ENCODE results near the gene STXBP5. TPM values are rescaled to one million over a fixed set of nuclear protein-coding genes. Genes with fewer than 3 reads are reported as not detected.

STXBP5 gene
- total and polyA plus RNA-seq, 2 donors (not counting 1 experiment from before 2014, with no cell fraction given) = 4.6 to 24.1 TPM

DNA sequence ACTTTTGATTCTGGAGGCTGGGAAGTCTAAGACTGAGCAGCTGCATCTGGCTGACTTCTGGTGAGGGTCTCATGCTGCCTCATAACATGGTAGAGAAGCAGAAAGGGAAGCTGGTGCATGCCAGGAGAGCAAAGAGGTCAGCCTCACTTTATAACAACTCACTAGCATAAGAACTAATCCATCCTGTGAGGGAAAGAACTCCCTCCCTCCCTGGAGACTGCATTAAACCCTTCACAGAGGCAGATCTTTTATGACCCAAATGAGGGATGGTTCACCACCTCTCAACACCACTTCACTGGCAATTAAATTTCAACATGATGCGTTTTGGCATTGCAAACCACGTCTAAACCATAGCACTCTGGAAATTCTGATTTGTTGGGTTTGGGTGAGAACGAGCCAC lies 33.9 kb downstream of the STXBP5 start:
- Histone ChIP-seq H3K9ac (ENCODE audit: low read length) (no peak overlapping the region), H3K27me3 (replicated peaks in 1 of 4; ENCODE audit: control extremely low read depth in 1 of 4, control insufficient read depth in 3 of 4, insufficient read depth in 4 of 4, low read length in 3 of 4) (no peaks in the 10 kb centered on the region), H2AFZ (ENCODE audit: insufficient read depth, low read depth, low read length, poor library complexity, severe bottlenecking) (no peak overlapping the region), H3K79me2 (ENCODE audit: control insufficient read depth, insufficient read depth, low read length) (no peaks in the 10 kb centered on the region), H3K9me3 (ENCODE audit: control extremely low read depth in 1 of 3, control insufficient read depth in 2 of 3, insufficient read depth in 1 of 3, low read length in 2 of 3) (no peaks in the 10 kb centered on the region), H3K27ac (ENCODE audit: low read length in 2 of 2) (no peak overlapping the region), H4K20me1 (ENCODE audit: control insufficient read depth, insufficient read depth, low read length, poor library complexity, severe bottlenecking) (no peaks in the 10 kb centered on the region), H3K4me3 (ENCODE audit: control extremely low read depth in 1 of 5, extremely low read depth in 1 of 5, insufficient read depth in 1 of 5, low read depth in 2 of 5, low read length in 4 of 5) (no peak overlapping the region), H3K4me1 (ENCODE audit: control insufficient read depth in 2 of 2, insufficient read depth in 2 of 2, low read length in 2 of 2) (no peaks in the 10 kb centered on the region), H3K36me3 (replicated peaks in 1 of 2; ENCODE audit: control extremely low read depth in 1 of 2, control insufficient read depth in 1 of 2, extremely low read depth in 1 of 2, insufficient read depth in 2 of 2, low read length in 1 of 2) (peaks cover 3 to 4% of the 10 kb centered on the region in 2 experiments), H3K4me2 (replicated peaks; ENCODE audit: low read depth, low read length, poor library complexity, severe bottlenecking) (no peak overlapping the region)
- ChIA-PET CTCF (no interaction called here), POLR2A (no interaction called here)
- DNase-seq (no peak), ATAC-seq (ENCODE audit: low read depth) (no peak)
- TF ChIP-seq EZH2 (IDR thresholded peaks at IDR 0.05; ENCODE audit: borderline replicate concordance, insufficient read depth, low read depth, low read length, poor library complexity, severe bottlenecking) = no peak
- TF ChIP-seq, protein P1, sequence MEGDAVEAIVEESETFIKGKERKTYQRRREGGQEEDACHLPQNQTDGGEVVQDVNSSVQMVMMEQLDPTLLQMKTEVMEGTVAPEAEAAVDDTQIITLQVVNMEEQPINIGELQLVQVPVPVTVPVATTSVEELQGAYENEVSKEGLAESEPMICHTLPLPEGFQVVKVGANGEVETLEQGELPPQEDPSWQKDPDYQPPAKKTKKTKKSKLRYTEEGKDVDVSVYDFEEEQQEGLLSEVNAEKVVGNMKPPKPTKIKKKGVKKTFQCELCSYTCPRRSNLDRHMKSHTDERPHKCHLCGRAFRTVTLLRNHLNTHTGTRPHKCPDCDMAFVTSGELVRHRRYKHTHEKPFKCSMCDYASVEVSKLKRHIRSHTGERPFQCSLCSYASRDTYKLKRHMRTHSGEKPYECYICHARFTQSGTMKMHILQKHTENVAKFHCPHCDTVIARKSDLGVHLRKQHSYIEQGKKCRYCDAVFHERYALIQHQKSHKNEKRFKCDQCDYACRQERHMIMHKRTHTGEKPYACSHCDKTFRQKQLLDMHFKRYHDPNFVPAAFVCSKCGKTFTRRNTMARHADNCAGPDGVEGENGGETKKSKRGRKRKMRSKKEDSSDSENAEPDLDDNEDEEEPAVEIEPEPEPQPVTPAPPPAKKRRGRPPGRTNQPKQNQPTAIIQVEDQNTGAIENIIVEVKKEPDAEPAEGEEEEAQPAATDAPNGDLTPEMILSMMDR (IDR thresholded peaks at IDR 0.05) = no peak
- no peak overlapping the region for H3K4me3 Mint-ChIP-seq
- intact Hi-C loops (cut with micrococcal nuclease) = no loop called here
- no peaks in the 10 kb centered on the region for H3K27me3 Mint-ChIP-seq
- H3K9me3 Mint-ChIP-seq (ENCODE audit: insufficient read depth) = no peaks in the 10 kb centered on the region
- no CpG with 5 or more reads among the region's 3 CpGs for WGBS (ENCODE audit: insufficient coverage)
- H3K27ac Mint-ChIP-seq = no peak overlapping the region
- no peaks in the 10 kb centered on the region for H3K4me1 Mint-ChIP-seq

DNA sequence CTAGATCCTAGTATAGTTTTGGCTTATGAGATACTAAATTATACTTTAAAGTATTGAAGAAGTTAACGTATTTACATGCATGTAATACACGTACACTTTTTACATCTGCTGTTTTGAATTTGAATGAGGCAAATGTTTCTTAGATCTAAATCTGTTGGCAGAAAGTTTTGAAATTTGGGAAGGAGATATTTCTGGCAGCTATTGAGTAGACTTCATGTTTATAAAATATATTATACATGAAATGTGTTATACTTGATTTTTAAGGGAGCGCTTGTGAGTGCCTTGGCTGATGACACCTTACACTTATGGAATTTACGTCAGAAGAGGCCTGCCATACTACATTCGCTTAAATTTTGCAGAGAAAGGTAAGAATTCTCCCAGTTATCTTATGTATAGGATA lies 34.7 kb downstream of the STXBP5 start:
- H3K4me2 ChIP-seq (replicated peaks; ENCODE audit: low read depth, low read length, poor library complexity, severe bottlenecking) = no peak overlapping the region
- WGBS (ENCODE audit: insufficient coverage) = no CpG with 5 or more reads among the region's 5 CpGs
- no peaks in the 10 kb centered on the region for H3K27me3 ChIP-seq (replicated peaks in 1 of 4; ENCODE audit: control extremely low read depth in 1 of 4, control insufficient read depth in 3 of 4, insufficient read depth in 4 of 4, low read length in 3 of 4)
- no peak overlapping the region for H3K27ac ChIP-seq (ENCODE audit: low read length in 2 of 2)
- H3K9me3 ChIP-seq (ENCODE audit: control extremely low read depth in 1 of 3, control insufficient read depth in 2 of 3, insufficient read depth in 1 of 3, low read length in 2 of 3) = no peaks in the 10 kb centered on the region
- H2AFZ ChIP-seq (ENCODE audit: insufficient read depth, low read depth, low read length, poor library complexity, severe bottlenecking) = no peak overlapping the region
- ChIA-PET CTCF (interaction anchor here (0.5 kb wide), 1 partner anchor 44 kb away, joined by 4 read pairs; no protein-coding TSS in a partner anchor), POLR2A (no interaction called here)
- peaks cover 3 to 4% of the 10 kb centered on the region in 2 experiments for H3K36me3 ChIP-seq (replicated peaks in 1 of 2; ENCODE audit: control extremely low read depth in 1 of 2, control insufficient read depth in 1 of 2, extremely low read depth in 1 of 2, insufficient read depth in 2 of 2, low read length in 1 of 2)
- no peaks in the 10 kb centered on the region for H3K4me1 ChIP-seq (ENCODE audit: control insufficient read depth in 2 of 2, insufficient read depth in 2 of 2, low read length in 2 of 2)
- H3K9me3 Mint-ChIP-seq (ENCODE audit: insufficient read depth) = no peaks in the 10 kb centered on the region
- intact Hi-C loops (cut with micrococcal nuclease) = no loop called here
- no peak overlapping the region for H3K4me3 Mint-ChIP-seq
- ATAC-seq (ENCODE audit: low read depth) = no peak
- no peak overlapping the region for H3K9ac ChIP-seq (ENCODE audit: low read length)
- no peaks in the 10 kb centered on the region for H3K27me3 Mint-ChIP-seq
- TF ChIP-seq, protein P1 (IDR thresholded peaks at IDR 0.05) = no peak
- TF ChIP-seq EZH2 (IDR thresholded peaks at IDR 0.05; ENCODE audit: borderline replicate concordance, insufficient read depth, low read depth, low read length, poor library complexity, severe bottlenecking) = no peak
- H3K79me2 ChIP-seq (ENCODE audit: control insufficient read depth, insufficient read depth, low read length) = no peaks in the 10 kb centered on the region
- no peak overlapping the region for H3K4me3 ChIP-seq (ENCODE audit: control extremely low read depth in 1 of 5, extremely low read depth in 1 of 5, insufficient read depth in 1 of 5, low read depth in 2 of 5, low read length in 4 of 5)
- no peaks in the 10 kb centered on the region for H4K20me1 ChIP-seq (ENCODE audit: control insufficient read depth, insufficient read depth, low read length, poor library complexity, severe bottlenecking)
- DNase-seq = no peak
- H3K4me1 Mint-ChIP-seq = no peaks in the 10 kb centered on the region
- H3K27ac Mint-ChIP-seq = no peak overlapping the region
